ENCODE results near the gene RUNX3. TPM values are rescaled to one million over a fixed set of nuclear protein-coding genes. Genes with fewer than 3 reads are reported as not detected.

The RUNX3 gene
- total and polyA plus RNA-seq, 4 donors: 0.43 to 1.1 (median 0.88) TPM

DNA sequence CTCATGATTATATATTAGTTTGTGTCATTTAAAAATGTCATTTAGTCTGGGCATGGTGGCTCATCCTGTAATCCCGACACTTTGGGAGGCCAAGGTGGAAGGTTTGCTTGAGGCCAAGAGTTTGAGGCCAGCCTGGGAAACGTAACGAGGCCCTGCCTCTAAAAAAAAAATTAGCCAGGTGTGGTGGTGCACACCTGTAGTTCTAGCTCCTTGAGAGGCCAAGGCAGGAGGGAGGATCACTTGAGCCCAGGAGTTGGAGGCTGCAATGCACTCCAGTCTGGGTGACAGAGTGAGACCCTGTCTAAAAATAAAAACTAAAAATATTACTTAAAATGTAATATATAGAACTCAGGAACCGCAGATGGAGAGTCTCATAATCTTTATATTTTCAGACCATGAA, 34.6 kb downstream of the RUNX3 start:
- no peaks in the 10 kb centered on the region for H3K36me3 ChIP-seq (ENCODE audit: control insufficient read depth in 4 of 4, insufficient read depth in 3 of 4, low read depth in 1 of 4, low read length in 3 of 4)
- H3K4me3 ChIP-seq (ENCODE audit: low read depth in 1 of 3, low read length in 3 of 3): no peak overlapping the region
- no peak for DNase-seq (ENCODE audit: low spot score)
- 95% methylated on average over 4 of the region's 4 CpGs for WGBS
- H3K27me3 ChIP-seq (ENCODE audit: control insufficient read depth in 4 of 4, insufficient read depth in 4 of 4, low read length in 3 of 4): peaks cover 0 to 2% (median 0%) of the 10 kb centered on the region in 4 donors
- no peaks in the 10 kb centered on the region for H3K9me3 ChIP-seq (ENCODE audit: control insufficient read depth in 4 of 4, low read length in 3 of 4)
- H3K27ac ChIP-seq (ENCODE audit: low read depth in 1 of 2, low read length in 2 of 2): no peak overlapping the region
- TF ChIP-seq, protein P1, sequence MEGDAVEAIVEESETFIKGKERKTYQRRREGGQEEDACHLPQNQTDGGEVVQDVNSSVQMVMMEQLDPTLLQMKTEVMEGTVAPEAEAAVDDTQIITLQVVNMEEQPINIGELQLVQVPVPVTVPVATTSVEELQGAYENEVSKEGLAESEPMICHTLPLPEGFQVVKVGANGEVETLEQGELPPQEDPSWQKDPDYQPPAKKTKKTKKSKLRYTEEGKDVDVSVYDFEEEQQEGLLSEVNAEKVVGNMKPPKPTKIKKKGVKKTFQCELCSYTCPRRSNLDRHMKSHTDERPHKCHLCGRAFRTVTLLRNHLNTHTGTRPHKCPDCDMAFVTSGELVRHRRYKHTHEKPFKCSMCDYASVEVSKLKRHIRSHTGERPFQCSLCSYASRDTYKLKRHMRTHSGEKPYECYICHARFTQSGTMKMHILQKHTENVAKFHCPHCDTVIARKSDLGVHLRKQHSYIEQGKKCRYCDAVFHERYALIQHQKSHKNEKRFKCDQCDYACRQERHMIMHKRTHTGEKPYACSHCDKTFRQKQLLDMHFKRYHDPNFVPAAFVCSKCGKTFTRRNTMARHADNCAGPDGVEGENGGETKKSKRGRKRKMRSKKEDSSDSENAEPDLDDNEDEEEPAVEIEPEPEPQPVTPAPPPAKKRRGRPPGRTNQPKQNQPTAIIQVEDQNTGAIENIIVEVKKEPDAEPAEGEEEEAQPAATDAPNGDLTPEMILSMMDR (IDR thresholded peaks at IDR 0.05; ENCODE audit: low read depth, low read length, missing input control): no peak
- TF ChIP-seq RXRA (IDR thresholded peaks at IDR 0.05): no peak
- TF ChIP-seq RAD21 (IDR thresholded peaks at IDR 0.05): no peak
- TF ChIP-seq, protein P2, sequence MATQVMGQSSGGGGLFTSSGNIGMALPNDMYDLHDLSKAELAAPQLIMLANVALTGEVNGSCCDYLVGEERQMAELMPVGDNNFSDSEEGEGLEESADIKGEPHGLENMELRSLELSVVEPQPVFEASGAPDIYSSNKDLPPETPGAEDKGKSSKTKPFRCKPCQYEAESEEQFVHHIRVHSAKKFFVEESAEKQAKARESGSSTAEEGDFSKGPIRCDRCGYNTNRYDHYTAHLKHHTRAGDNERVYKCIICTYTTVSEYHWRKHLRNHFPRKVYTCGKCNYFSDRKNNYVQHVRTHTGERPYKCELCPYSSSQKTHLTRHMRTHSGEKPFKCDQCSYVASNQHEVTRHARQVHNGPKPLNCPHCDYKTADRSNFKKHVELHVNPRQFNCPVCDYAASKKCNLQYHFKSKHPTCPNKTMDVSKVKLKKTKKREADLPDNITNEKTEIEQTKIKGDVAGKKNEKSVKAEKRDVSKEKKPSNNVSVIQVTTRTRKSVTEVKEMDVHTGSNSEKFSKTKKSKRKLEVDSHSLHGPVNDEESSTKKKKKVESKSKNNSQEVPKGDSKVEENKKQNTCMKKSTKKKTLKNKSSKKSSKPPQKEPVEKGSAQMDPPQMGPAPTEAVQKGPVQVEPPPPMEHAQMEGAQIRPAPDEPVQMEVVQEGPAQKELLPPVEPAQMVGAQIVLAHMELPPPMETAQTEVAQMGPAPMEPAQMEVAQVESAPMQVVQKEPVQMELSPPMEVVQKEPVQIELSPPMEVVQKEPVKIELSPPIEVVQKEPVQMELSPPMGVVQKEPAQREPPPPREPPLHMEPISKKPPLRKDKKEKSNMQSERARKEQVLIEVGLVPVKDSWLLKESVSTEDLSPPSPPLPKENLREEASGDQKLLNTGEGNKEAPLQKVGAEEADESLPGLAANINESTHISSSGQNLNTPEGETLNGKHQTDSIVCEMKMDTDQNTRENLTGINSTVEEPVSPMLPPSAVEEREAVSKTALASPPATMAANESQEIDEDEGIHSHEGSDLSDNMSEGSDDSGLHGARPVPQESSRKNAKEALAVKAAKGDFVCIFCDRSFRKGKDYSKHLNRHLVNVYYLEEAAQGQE (IDR thresholded peaks at IDR 0.05): no peak
- no peak for TF ChIP-seq SP1 (IDR thresholded peaks at IDR 0.05)
- no peak for TF ChIP-seq JUND (IDR thresholded peaks at IDR 0.05)
- H3K4me1 ChIP-seq (ENCODE audit: control insufficient read depth in 4 of 4, insufficient read depth in 4 of 4, low read length in 3 of 4): peaks cover 0 to 12% (median 8%) of the 10 kb centered on the region in 4 donors
- H3K9ac ChIP-seq (ENCODE audit: low read depth in 1 of 2, low read length in 2 of 2): no peak overlapping the region

DNA sequence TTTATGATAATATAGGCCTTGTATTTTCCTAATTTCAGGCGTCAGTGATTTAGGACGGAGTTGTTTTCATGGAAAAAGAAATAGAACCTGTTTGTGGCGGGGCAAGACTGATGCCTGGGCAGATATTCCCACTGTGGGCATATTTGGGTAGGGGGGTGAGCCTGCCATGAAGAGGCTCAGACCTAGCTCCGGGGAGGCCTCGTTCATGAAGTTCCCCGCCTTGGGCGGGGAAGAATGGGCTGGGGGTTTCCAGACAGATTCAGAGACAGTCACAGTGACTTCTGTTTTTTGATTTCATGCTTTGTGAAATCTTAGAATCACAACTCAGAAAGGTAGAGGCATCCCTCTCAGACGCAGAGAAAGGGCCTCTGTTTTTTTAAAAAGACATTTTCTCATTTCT, 36.1 kb downstream of the RUNX3 start:
- Histone ChIP-seq H3K36me3 (ENCODE audit: control insufficient read depth in 4 of 4, insufficient read depth in 3 of 4, low read depth in 1 of 4, low read length in 3 of 4) (no peaks in the 10 kb centered on the region), H3K9ac (ENCODE audit: low read depth in 1 of 2, low read length in 2 of 2) (no peak overlapping the region), H3K4me1 (ENCODE audit: control insufficient read depth in 4 of 4, insufficient read depth in 4 of 4, low read length in 3 of 4) (peaks cover 0 to 12% (median 8%) of the 10 kb centered on the region in 4 donors), H3K9me3 (ENCODE audit: control insufficient read depth in 4 of 4, low read length in 3 of 4) (no peaks in the 10 kb centered on the region), H3K27ac (ENCODE audit: low read depth in 1 of 2, low read length in 2 of 2) (no peak overlapping the region), H3K4me3 (ENCODE audit: low read depth in 1 of 3, low read length in 3 of 3) (no peak overlapping the region), H3K27me3 (ENCODE audit: control insufficient read depth in 4 of 4, insufficient read depth in 4 of 4, low read length in 3 of 4) (peaks cover 0 to 2% (median 0%) of the 10 kb centered on the region in 4 donors)
- TF ChIP-seq, protein P2 (IDR thresholded peaks at IDR 0.05): no peak
- TF ChIP-seq, protein P3, sequence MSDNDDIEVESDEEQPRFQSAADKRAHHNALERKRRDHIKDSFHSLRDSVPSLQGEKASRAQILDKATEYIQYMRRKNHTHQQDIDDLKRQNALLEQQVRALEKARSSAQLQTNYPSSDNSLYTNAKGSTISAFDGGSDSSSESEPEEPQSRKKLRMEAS (IDR thresholded peaks at IDR 0.05): no peak
- TF ChIP-seq NR2F2 (IDR thresholded peaks at IDR 0.05) (no peak), FOXA1 (IDR thresholded peaks at IDR 0.05) (no peak), HNF4G (IDR thresholded peaks at IDR 0.05) (no peak), RAD21 (IDR thresholded peaks at IDR 0.05) (no peak), EGR1 (IDR thresholded peaks at IDR 0.05; ENCODE audit: low read depth in 2 of 2) (no peak), RXRA (IDR thresholded peaks at IDR 0.05) (no peak), YY1 (IDR thresholded peaks at IDR 0.05) (no peak), GABPA (IDR thresholded peaks at IDR 0.05 in 1 of 2, conservative IDR thresholded peaks at IDR 0.05 in 1 of 2) (no peak), TAF1 (conservative IDR thresholded peaks at IDR 0.05) (no peak)
- TF ChIP-seq, protein P4, sequence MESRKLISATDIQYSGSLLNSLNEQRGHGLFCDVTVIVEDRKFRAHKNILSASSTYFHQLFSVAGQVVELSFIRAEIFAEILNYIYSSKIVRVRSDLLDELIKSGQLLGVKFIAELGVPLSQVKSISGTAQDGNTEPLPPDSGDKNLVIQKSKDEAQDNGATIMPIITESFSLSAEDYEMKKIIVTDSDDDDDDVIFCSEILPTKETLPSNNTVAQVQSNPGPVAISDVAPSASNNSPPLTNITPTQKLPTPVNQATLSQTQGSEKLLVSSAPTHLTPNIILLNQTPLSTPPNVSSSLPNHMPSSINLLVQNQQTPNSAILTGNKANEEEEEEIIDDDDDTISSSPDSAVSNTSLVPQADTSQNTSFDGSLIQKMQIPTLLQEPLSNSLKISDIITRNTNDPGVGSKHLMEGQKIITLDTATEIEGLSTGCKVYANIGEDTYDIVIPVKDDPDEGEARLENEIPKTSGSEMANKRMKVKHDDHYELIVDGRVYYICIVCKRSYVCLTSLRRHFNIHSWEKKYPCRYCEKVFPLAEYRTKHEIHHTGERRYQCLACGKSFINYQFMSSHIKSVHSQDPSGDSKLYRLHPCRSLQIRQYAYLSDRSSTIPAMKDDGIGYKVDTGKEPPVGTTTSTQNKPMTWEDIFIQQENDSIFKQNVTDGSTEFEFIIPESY (IDR thresholded peaks at IDR 0.05): no peak
- WGBS: 85% methylated on average over 8 of the region's 8 CpGs
- no peak for DNase-seq (ENCODE audit: low spot score)
